ENCODE measurements around the gene CCDC47. TPM values are rescaled to one million over a fixed set of nuclear protein-coding genes. Genes with fewer than 3 reads are reported as not detected.
A peak's percentile ranks its signal among the peaks of the same experiment; 100 is the strongest.

CCDC47 gene
- total and polyA plus RNA-seq, 2 of the 13 experiments (the other 11 are each of a cell fraction or from before 2014, with no cell fraction given): 59.3 to 99.5 TPM

DNA sequence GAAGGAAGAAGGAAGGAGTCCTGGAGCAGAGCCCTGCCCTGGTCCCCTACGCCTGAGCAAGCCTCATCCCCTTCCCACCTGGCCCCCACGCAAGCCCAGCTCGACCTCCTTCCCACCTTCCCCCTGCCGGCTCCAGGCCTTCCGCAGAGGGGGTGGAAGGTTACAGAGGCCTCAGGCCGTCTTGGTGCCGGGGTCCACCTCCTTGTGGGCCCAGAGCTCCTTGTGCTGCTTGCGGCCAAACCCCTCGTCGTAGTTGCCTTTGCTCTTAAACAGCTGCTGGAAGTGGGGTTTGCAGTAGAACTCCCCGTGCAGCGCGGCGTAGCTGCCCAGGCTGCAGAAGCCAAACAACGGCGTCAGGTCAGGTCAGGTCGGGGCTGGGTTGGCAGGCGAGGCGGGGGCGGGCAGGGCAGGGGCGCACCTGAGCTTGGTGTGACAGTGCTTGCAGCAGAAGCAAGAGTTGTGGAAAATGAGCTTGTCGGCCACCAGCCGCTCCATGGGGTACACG is 75.0 kb downstream of the CCDC47 start:
- Histone ChIP-seq H4K20me1 (ENCODE audit: insufficient read depth, low read length) (no peaks in the 10 kb centered on the region), H3K4me1 (ENCODE audit: insufficient read depth, low read length) (peaks cover 18% of the 10 kb centered on the region), H3K4me2 (ENCODE audit: low read depth, low read length) (peak overlapping the region; percentile 75), H3K9ac (ENCODE audit: insufficient read depth, low read depth, low read length) (peak overlapping the region; percentile 48; the same call in 1 of the 2 replicates), H3K4me3 (replicated peaks in 1 of 3; ENCODE audit: insufficient read depth in 1 of 3, low read depth in 2 of 3, low read length in 3 of 3) (peak overlapping the region; percentile 67 to 77 (median 71); a peak in 4 of 6 replicates), H3K27me3 (ENCODE audit: control insufficient read depth in 1 of 2, insufficient read depth in 2 of 2, low read length in 2 of 2) (no peaks in the 10 kb centered on the region), H3K9me3 (ENCODE audit: low read length) (no peaks in the 10 kb centered on the region), H3K27ac (ENCODE audit: extremely low read length, insufficient read depth, low read length) (no peak overlapping the region), H2AFZ (ENCODE audit: low read length) (no peak overlapping the region), H3K79me2 (ENCODE audit: insufficient read depth, low read length) (no peaks in the 10 kb centered on the region), H3K36me3 (replicated peaks in 1 of 2; ENCODE audit: control insufficient read depth in 1 of 2, insufficient read depth in 2 of 2, low read length in 2 of 2) (peaks cover 3 to 4% of the 10 kb centered on the region in 2 experiments; a peak in 1 of 5 replicates)
- no TSS peak for BruUV-seq (replicated peaks)
- no peak for FAIRE-seq
- no peak for DNase-seq (ENCODE audit: low spot score)
- no peak for TF ChIP-seq ZNF503 (CRISPR knock-in tag; IDR thresholded peaks at IDR 0.05)
- TF ChIP-seq, protein P1, sequence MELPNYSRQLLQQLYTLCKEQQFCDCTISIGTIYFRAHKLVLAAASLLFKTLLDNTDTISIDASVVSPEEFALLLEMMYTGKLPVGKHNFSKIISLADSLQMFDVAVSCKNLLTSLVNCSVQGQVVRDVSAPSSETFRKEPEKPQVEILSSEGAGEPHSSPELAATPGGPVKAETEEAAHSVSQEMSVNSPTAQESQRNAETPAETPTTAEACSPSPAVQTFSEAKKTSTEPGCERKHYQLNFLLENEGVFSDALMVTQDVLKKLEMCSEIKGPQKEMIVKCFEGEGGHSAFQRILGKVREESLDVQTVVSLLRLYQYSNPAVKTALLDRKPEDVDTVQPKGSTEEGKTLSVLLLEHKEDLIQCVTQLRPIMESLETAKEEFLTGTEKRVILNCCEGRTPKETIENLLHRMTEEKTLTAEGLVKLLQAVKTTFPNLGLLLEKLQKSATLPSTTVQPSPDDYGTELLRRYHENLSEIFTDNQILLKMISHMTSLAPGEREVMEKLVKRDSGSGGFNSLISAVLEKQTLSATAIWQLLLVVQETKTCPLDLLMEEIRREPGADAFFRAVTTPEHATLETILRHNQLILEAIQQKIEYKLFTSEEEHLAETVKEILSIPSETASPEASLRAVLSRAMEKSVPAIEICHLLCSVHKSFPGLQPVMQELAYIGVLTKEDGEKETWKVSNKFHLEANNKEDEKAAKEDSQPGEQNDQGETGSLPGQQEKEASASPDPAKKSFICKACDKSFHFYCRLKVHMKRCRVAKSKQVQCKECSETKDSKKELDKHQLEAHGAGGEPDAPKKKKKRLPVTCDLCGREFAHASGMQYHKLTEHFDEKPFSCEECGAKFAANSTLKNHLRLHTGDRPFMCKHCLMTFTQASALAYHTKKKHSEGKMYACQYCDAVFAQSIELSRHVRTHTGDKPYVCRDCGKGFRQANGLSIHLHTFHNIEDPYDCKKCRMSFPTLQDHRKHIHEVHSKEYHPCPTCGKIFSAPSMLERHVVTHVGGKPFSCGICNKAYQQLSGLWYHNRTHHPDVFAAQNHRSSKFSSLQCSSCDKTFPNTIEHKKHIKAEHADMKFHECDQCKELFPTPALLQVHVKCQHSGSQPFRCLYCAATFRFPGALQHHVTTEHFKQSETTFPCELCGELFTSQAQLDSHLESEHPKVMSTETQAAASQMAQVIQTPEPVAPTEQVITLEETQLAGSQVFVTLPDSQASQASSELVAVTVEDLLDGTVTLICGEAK (IDR thresholded peaks at IDR 0.05): no peak
- TF ChIP-seq, protein P1 (CRISPR knock-in tag; IDR thresholded peaks at IDR 0.05): 0 out of 2 replicates have a peak, but pooled peaks have one; percentile 26
- peak; percentile 0; the same call in 2 of the 3 replicates for ATAC-seq
- in situ Hi-C loops (cut with HindIII; ENCODE audit: extremely low pct_ligation_motif_present, low pct_unique_long_range_greater_than_20kb): loop anchor here (10.0 kb wide), 1 partner anchor 274 kb away; no protein-coding TSS in a partner anchor
- intact Hi-C loops (cut with micrococcal nuclease; ENCODE audit: unreplicated experiment): loop anchor here (5.0 kb wide), 1 partner anchor 276 kb away; no protein-coding TSS in a partner anchor
- ChIA-PET POLR2A (interaction anchor here (0.6 to 1.5 kb wide), 3 partner anchors 44 to 145 kb away, joined by 3 to 4 read pairs (median 3); partner anchors contain the start of gene CCDC47), CTCF (ENCODE audit: low intra/inter-chr PET ratio, low total read pairs) (interaction anchor here (1.7 kb wide), 1 partner anchor 159 kb away, joined by 4 read pairs; no protein-coding TSS in a partner anchor)
- WGBS (ENCODE audit: low lambda C conversion rate): 94% methylated on average over 23 of the region's 24 CpGs
